Ovary (tissue), 3 donors: ENCODE measurements around the gene ANKMY1.

ENCODE experiments used
- EP300 ChIP-seq: sonication (generic); formaldehyde crosslinking; IDR thresholded peaks from one replicate; pipeline ENCODE4 v1.6.1; 2017; ENCODE audit warnings: antibody characterized with exemption
- TF ChIP-seq, protein P1 (sequence below), 3 donors: fragments of 450-650 bp in 2 of 3; fragments of 200-600 bp in 1 of 3; IDR thresholded peaks; one replicate each; pipeline versions ENCODE4 v1.5.1 to v1.8.0; 2016 to 2022; ENCODE audit warnings: antibody characterized with exemption in 3 of 3, mild to moderate bottlenecking in 1 of 3
- donor health status: DM: no; HTN: no; CAD: no.

DNA sequence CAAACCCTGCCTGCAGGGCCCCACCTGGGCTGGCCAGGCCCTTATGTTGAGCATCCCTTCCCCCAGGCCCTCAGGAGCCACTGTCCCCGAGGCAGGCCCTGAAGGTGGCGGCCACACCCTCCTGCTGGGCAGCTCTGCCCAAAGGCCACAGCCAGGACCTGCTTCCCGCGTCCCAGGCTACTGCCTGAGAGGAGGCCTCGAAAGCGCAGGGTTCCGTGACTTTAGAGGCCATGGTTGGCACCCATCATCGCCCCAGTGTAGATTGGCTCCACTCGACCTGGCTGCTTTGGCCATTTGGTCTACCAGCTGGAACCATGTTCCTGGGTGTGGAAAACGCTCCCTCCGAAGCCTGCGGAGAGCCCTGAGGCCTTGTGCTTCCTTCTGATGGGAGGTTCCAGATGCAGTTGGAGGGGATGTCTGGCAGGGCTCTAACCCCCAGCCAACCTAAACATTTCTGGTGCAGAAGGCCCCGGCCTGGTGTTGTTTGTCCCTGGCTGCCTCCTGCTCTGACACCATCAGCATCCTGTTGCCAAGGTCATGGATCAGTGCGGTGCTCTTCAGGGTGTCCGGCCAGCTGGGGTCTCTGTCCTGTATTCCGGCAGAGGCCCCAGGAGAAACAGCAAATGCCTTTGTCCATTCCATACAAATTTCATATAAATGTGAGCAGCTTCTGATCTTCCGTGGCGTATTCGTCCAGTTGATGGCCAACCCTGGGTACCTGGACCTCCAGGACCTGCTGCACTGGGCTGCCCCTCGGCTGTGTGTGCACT, 43.5 kb upstream of the ANKMY1 start:
- TF ChIP-seq, protein P1, sequence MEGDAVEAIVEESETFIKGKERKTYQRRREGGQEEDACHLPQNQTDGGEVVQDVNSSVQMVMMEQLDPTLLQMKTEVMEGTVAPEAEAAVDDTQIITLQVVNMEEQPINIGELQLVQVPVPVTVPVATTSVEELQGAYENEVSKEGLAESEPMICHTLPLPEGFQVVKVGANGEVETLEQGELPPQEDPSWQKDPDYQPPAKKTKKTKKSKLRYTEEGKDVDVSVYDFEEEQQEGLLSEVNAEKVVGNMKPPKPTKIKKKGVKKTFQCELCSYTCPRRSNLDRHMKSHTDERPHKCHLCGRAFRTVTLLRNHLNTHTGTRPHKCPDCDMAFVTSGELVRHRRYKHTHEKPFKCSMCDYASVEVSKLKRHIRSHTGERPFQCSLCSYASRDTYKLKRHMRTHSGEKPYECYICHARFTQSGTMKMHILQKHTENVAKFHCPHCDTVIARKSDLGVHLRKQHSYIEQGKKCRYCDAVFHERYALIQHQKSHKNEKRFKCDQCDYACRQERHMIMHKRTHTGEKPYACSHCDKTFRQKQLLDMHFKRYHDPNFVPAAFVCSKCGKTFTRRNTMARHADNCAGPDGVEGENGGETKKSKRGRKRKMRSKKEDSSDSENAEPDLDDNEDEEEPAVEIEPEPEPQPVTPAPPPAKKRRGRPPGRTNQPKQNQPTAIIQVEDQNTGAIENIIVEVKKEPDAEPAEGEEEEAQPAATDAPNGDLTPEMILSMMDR (IDR thresholded peaks at IDR 0.05): no peak
- no peak for TF ChIP-seq EP300
